Mesendoderm (in vitro differentiated cells): ENCODE results near the gene IL1RAPL2.

Source experiments
- DNase-seq: peaks from one replicate; pipeline ENCODE4 v3.0.0; 2013
- H2AK5ac ChIP-seq: 2 replicates; pipeline ENCODE4 v1.6.1; 2013; ENCODE audit warnings: low read length, inconsistent platforms
- H2BK120ac ChIP-seq: 2 replicates; pipeline ENCODE4 v1.6.1; 2013; ENCODE audit warnings: low read depth, mild to moderate bottlenecking, low read length, moderate library complexity, mixed read lengths
- H2BK15ac ChIP-seq: replicated peaks from 2 replicates; pipeline ENCODE4 v1.6.1; 2013; ENCODE audit warnings: low read depth, mild to moderate bottlenecking, moderate library complexity
- H2BK5ac ChIP-seq: 2 replicates; pipeline ENCODE4 v1.6.1; 2013; ENCODE audit warnings: low read length, inconsistent platforms
- H3K18ac ChIP-seq: 2 replicates; pipeline ENCODE4 v1.6.1; 2013; ENCODE audit warnings: mild to moderate bottlenecking, low read length, mixed read lengths
- H3K23ac ChIP-seq: one replicate; pipeline ENCODE4 v1.6.1; 2013; ENCODE audit warnings: low read length
- H3K27ac ChIP-seq: 2 replicates; pipeline ENCODE4 v1.5.1; 2013; ENCODE audit warnings: low read depth, mild to moderate bottlenecking, inconsistent platforms, low read length, moderate library complexity
- H3K27me3 ChIP-seq: 2 replicates; pipeline ENCODE4 v1.6.1; 2013; ENCODE audit warnings: low read length, control low read depth, mild to moderate bottlenecking, inconsistent platforms; ENCODE audit not compliant: insufficient read depth, poor library complexity
- H3K36me3 ChIP-seq: 2 replicates; pipeline ENCODE4 v1.6.1; 2013; ENCODE audit warnings: low read length, inconsistent platforms; ENCODE audit not compliant: control insufficient read depth, insufficient read depth
- H3K4ac ChIP-seq: one replicate; pipeline ENCODE4 v1.6.1; 2013; ENCODE audit warnings: low read depth, mild to moderate bottlenecking, low read length, moderate library complexity
- H3K4me1 ChIP-seq: 2 replicates; pipeline ENCODE4 v1.6.1; 2013; ENCODE audit warnings: low read depth, low read length, inconsistent platforms; ENCODE audit not compliant: control insufficient read depth
- H3K4me2 ChIP-seq: 2 replicates; pipeline ENCODE4 v1.6.1; 2013; ENCODE audit warnings: low read length
- H3K4me3 ChIP-seq: 2 replicates; pipeline ENCODE4 v1.5.1; 2013; ENCODE audit warnings: mild to moderate bottlenecking, low read length
- H3K56ac ChIP-seq: one replicate; pipeline ENCODE4 v1.6.1; 2013; ENCODE audit warnings: low read length
- H3K79me1 ChIP-seq: 2 replicates; pipeline ENCODE4 v1.6.1; 2013; ENCODE audit warnings: low read length, inconsistent platforms
- H3K79me2 ChIP-seq: 2 replicates; pipeline ENCODE4 v1.6.1; 2013; ENCODE audit warnings: mild to moderate bottlenecking, low read length; ENCODE audit not compliant: control insufficient read depth, insufficient read depth
- H3K9ac ChIP-seq: 2 replicates; pipeline ENCODE4 v1.6.1; 2013; ENCODE audit warnings: low read length, inconsistent platforms
- H4K5ac ChIP-seq: one replicate; pipeline ENCODE4 v1.6.1; 2013; ENCODE audit warnings: low read length
- H4K8ac ChIP-seq: one replicate; pipeline ENCODE4 v1.6.1; 2013; ENCODE audit warnings: low read depth, mild to moderate bottlenecking, control low read depth, low read length, moderate library complexity
- WGBS: extraction: QIAGEN DNeasy Blood & Tissue Kit; methylation state at CpG from one replicate; pipeline ENCODE4 v1.1.7; 2013; ENCODE audit warnings: low lambda C conversion rate, missing lambda C conversion rate; ENCODE audit not compliant: insufficient coverage; ENCODE audit errors: extremely low coverage; 5-methylcytosine and 5-hydroxymethylcytosine counted together

IL1RAPL2 gene

GRCh38 chrX:104697294-104697693 is 131.3 kb downstream of the IL1RAPL2 start:
- Histone ChIP-seq H4K8ac (no peak overlapping the region), H2BK120ac (no peak overlapping the region), H3K27me3 (no peaks in the 10 kb centered on the region), H4K5ac (no peak overlapping the region), H3K4me1 (no peaks in the 10 kb centered on the region), H3K79me1 (no peaks in the 10 kb centered on the region), H3K27ac (no peak overlapping the region), H2AK5ac (no peak overlapping the region), H3K4ac (no peak overlapping the region), H3K9ac (no peak overlapping the region), H3K4me3 (no peak overlapping the region), H3K4me2 (no peak overlapping the region), H3K23ac (no peak overlapping the region), H3K56ac (no peak overlapping the region), H3K18ac (no peak overlapping the region), H3K36me3 (no peaks in the 10 kb centered on the region), H2BK5ac (no peak overlapping the region), H2BK15ac (no peak overlapping the region), H3K79me2 (no peaks in the 10 kb centered on the region)
- no peak for DNase-seq

- Histone ChIP-seq H4K8ac (no peak overlapping the region), H3K4ac (no peak overlapping the region), H4K5ac (no peak overlapping the region), H3K4me2 (no peak overlapping the region), H3K27ac (no peak overlapping the region), H3K23ac (no peak overlapping the region), H3K36me3 (no peaks in the 10 kb centered on the region), H3K79me2 (no peaks in the 10 kb centered on the region), H2BK15ac (no peak overlapping the region), H3K18ac (no peak overlapping the region), H3K27me3 (no peaks in the 10 kb centered on the region), H2AK5ac (no peak overlapping the region), H3K4me3 (no peak overlapping the region), H3K4me1 (no peaks in the 10 kb centered on the region), H2BK5ac (no peak overlapping the region), H3K9ac (no peak overlapping the region), H3K56ac (no peak overlapping the region), H2BK120ac (no peak overlapping the region), H3K79me1 (no peaks in the 10 kb centered on the region)
- no CpG with 5 or more reads among the region's 4 CpGs for WGBS
- DNase-seq, result no peak
Measured at GRCh38 chrX:104707042-104707441, 141.0 kb downstream of the IL1RAPL2 start.

- no peak overlapping the region for H4K5ac ChIP-seq
- H3K27me3 ChIP-seq, result no peaks in the 10 kb centered on the region
- no peaks in the 10 kb centered on the region for H3K4me1 ChIP-seq
- no peak overlapping the region for H2AK5ac ChIP-seq
- H3K4ac ChIP-seq, result no peak overlapping the region
- H2BK15ac ChIP-seq, result no peak overlapping the region
- no peak overlapping the region for H3K9ac ChIP-seq
- H4K8ac ChIP-seq, result no peak overlapping the region
- no peak for DNase-seq
- no peak overlapping the region for H2BK5ac ChIP-seq
- H3K4me3 ChIP-seq, result no peak overlapping the region
- no peak overlapping the region for H2BK120ac ChIP-seq
- H3K18ac ChIP-seq, result no peak overlapping the region
- no peak overlapping the region for H3K23ac ChIP-seq
- H3K56ac ChIP-seq, result no peak overlapping the region
- H3K4me2 ChIP-seq, result no peak overlapping the region
- no peaks in the 10 kb centered on the region for H3K79me1 ChIP-seq
- no peaks in the 10 kb centered on the region for H3K36me3 ChIP-seq
- H3K79me2 ChIP-seq, result no peaks in the 10 kb centered on the region
- H3K27ac ChIP-seq, result no peak overlapping the region
Measured at GRCh38 chrX:104707572-104707971, 141.6 kb downstream of the IL1RAPL2 start.

- DNase-seq, result no peak
Measured at GRCh38 chrX:104712515-104712914, 146.5 kb downstream of the IL1RAPL2 start.

GRCh38 chrX:104721854-104722253 is 155.9 kb downstream of the IL1RAPL2 start:
- Histone ChIP-seq H4K5ac (no peak overlapping the region), H2BK15ac (no peak overlapping the region), H3K56ac (no peak overlapping the region), H3K27me3 (no peaks in the 10 kb centered on the region), H2BK5ac (no peak overlapping the region), H3K4me2 (no peak overlapping the region), H2AK5ac (no peak overlapping the region), H3K23ac (no peak overlapping the region), H3K4me3 (no peak overlapping the region), H3K27ac (no peak overlapping the region), H3K4ac (no peak overlapping the region), H3K4me1 (no peaks in the 10 kb centered on the region), H3K18ac (no peak overlapping the region), H2BK120ac (no peak overlapping the region), H4K8ac (no peak overlapping the region), H3K79me1 (no peaks in the 10 kb centered on the region), H3K79me2 (no peaks in the 10 kb centered on the region), H3K9ac (no peak overlapping the region), H3K36me3 (no peaks in the 10 kb centered on the region)
- WGBS, result no CpG with 5 or more reads among the region's 3 CpGs
- no peak for DNase-seq

More at GRCh38 chrX:104712515-104712914, 146.5 kb downstream of the IL1RAPL2 start:
- Histone ChIP-seq H3K23ac (no peak overlapping the region), H3K4me2 (no peak overlapping the region), H3K27me3 (no peaks in the 10 kb centered on the region), H3K4me1 (no peaks in the 10 kb centered on the region), H3K79me1 (no peaks in the 10 kb centered on the region), H2BK120ac (no peak overlapping the region), H3K36me3 (no peaks in the 10 kb centered on the region), H3K9ac (no peak overlapping the region), H2BK5ac (no peak overlapping the region), H3K79me2 (no peaks in the 10 kb centered on the region), H3K4me3 (no peak overlapping the region), H3K27ac (no peak overlapping the region), H2BK15ac (no peak overlapping the region), H2AK5ac (no peak overlapping the region), H4K5ac (no peak overlapping the region), H3K18ac (no peak overlapping the region), H3K56ac (no peak overlapping the region), H4K8ac (no peak overlapping the region), H3K4ac (no peak overlapping the region)
- no CpG with 5 or more reads among the region's 1 CpG for WGBS

- H4K5ac ChIP-seq, result no peak overlapping the region
- H3K79me2 ChIP-seq, result no peaks in the 10 kb centered on the region
- H3K4me1 ChIP-seq, result no peaks in the 10 kb centered on the region
- no peaks in the 10 kb centered on the region for H3K27me3 ChIP-seq
- H3K23ac ChIP-seq, result no peak overlapping the region
- H3K4ac ChIP-seq, result no peak overlapping the region
- no peak overlapping the region for H2BK15ac ChIP-seq
- no peaks in the 10 kb centered on the region for H3K36me3 ChIP-seq
- no peak overlapping the region for H3K56ac ChIP-seq
- no peak overlapping the region for H3K18ac ChIP-seq
- H3K4me2 ChIP-seq, result no peak overlapping the region
- H3K4me3 ChIP-seq, result no peak overlapping the region
- H3K79me1 ChIP-seq, result no peaks in the 10 kb centered on the region
- H4K8ac ChIP-seq, result no peak overlapping the region
- H2AK5ac ChIP-seq, result no peak overlapping the region
- H2BK5ac ChIP-seq, result no peak overlapping the region
- peak; percentile 13 for DNase-seq
- H2BK120ac ChIP-seq, result no peak overlapping the region
- no peak overlapping the region for H3K27ac ChIP-seq
- no CpG with 5 or more reads among the region's 3 CpGs for WGBS
- H3K9ac ChIP-seq, result no peak overlapping the region
Measured at GRCh38 chrX:104728456-104728855, 162.5 kb downstream of the IL1RAPL2 start.
